ENCODE data around the gene BAIAP2.
A peak's percentile ranks its signal among the peaks of the same experiment; 100 is the strongest.
"Not testable (repeated sequence)": the region's sequence is repeated elsewhere in the genome, so short reads cannot be mapped to it uniquely, and the experiment has no call there.

The BAIAP2 gene

GRCh38 chr17:81021531-81022343 is 13.2 kb upstream of the BAIAP2 start:
- Histone ChIP-seq H3K27me3 (peaks cover 22% of the 10 kb centered on the region), H3K9me3 (peaks cover 2% of the 10 kb centered on the region; the same call in 1 of the 2 replicates), H4K20me1 (peaks cover 10% of the 10 kb centered on the region; the same call in 1 of the 2 replicates), H3K4me2 (no peak overlapping the region), H3K4me1 (peaks cover 41% of the 10 kb centered on the region), H3K4me3 (no peak overlapping the region), H3K27ac (no peak overlapping the region), H3K36me3 (no peaks in the 10 kb centered on the region), H3K9ac (no peak overlapping the region)
- TF ChIP-seq Cebpa-rat (IDR thresholded peaks at IDR 0.05): no peak

- peaks cover 38% of the 10 kb centered on the region for H3K4me1 ChIP-seq
- no peaks in the 10 kb centered on the region; the same call in 1 of the 2 replicates for H3K9me3 ChIP-seq
- TF ChIP-seq Cebpa-rat (IDR thresholded peaks at IDR 0.05): no peak
- H3K36me3 ChIP-seq: no peaks in the 10 kb centered on the region
- no peak overlapping the region for H3K9ac ChIP-seq
- peaks cover 28% of the 10 kb centered on the region for H3K27me3 ChIP-seq
- H3K4me3 ChIP-seq: no peak overlapping the region
- H4K20me1 ChIP-seq: peaks cover 10% of the 10 kb centered on the region; the same call in 1 of the 2 replicates
- no peak overlapping the region for H3K4me2 ChIP-seq
- no peak overlapping the region for H3K27ac ChIP-seq
Observed at GRCh38 chr17:81022344-81022676, 12.6 kb upstream of the BAIAP2 start.

GRCh38 chr17:81025065-81025740 is 9.7 kb upstream of the BAIAP2 start:
- Histone ChIP-seq H3K9ac (no peak overlapping the region), H3K27ac (no peak overlapping the region), H3K27me3 (peaks cover 56% of the 10 kb centered on the region), H3K4me1 (0 out of 2 replicates have a peak, but pooled peaks cover 11% of the 10 kb centered on the region), H3K36me3 (no peaks in the 10 kb centered on the region), H3K4me3 (no peak overlapping the region), H4K20me1 (peaks cover 18% of the 10 kb centered on the region; the same call in 1 of the 2 replicates), H3K9me3 (no peaks in the 10 kb centered on the region), H3K4me2 (no peak overlapping the region)
- no peak for TF ChIP-seq Cebpa-rat (IDR thresholded peaks at IDR 0.05)

- Histone ChIP-seq H3K9me3 (no peaks in the 10 kb centered on the region), H3K36me3 (no peaks in the 10 kb centered on the region), H4K20me1 (peaks cover 23% of the 10 kb centered on the region; the same call in 1 of the 2 replicates), H3K4me2 (no peak overlapping the region), H3K4me1 (peaks cover 15% of the 10 kb centered on the region), H3K27me3 (peaks cover 61% of the 10 kb centered on the region), H3K27ac (no peak overlapping the region), H3K4me3 (no peak overlapping the region), H3K9ac (no peak overlapping the region)
- TF ChIP-seq Cebpa-rat (IDR thresholded peaks at IDR 0.05): no peak
Observed at GRCh38 chr17:81025741-81026129, 9.2 kb upstream of the BAIAP2 start.

GRCh38 chr17:81026266-81027036 is 8.5 kb upstream of the BAIAP2 start:
- no peaks in the 10 kb centered on the region for H3K9me3 ChIP-seq
- no peak overlapping the region for H3K4me2 ChIP-seq
- no peak overlapping the region for H3K4me3 ChIP-seq
- H3K4me1 ChIP-seq: peaks cover 22% of the 10 kb centered on the region
- H3K27ac ChIP-seq: no peak overlapping the region
- peaks cover 30% of the 10 kb centered on the region; the same call in 1 of the 2 replicates for H4K20me1 ChIP-seq
- peaks cover 69% of the 10 kb centered on the region for H3K27me3 ChIP-seq
- no peaks in the 10 kb centered on the region for H3K36me3 ChIP-seq
- TF ChIP-seq Cebpa-rat (IDR thresholded peaks at IDR 0.05): no peak
- no peak overlapping the region for H3K9ac ChIP-seq

- no peak overlapping the region for H3K9ac ChIP-seq
- H3K27ac ChIP-seq: no peak overlapping the region
- peaks cover 34% of the 10 kb centered on the region; the same call in 1 of the 2 replicates for H4K20me1 ChIP-seq
- H3K36me3 ChIP-seq: no peaks in the 10 kb centered on the region
- H3K4me2 ChIP-seq: no peak overlapping the region
- TF ChIP-seq Cebpa-rat (IDR thresholded peaks at IDR 0.05): no peak
- H3K4me1 ChIP-seq: peaks cover 26% of the 10 kb centered on the region
- H3K27me3 ChIP-seq: peaks cover 74% of the 10 kb centered on the region
- no peak overlapping the region for H3K4me3 ChIP-seq
- H3K9me3 ChIP-seq: no peaks in the 10 kb centered on the region
Observed at GRCh38 chr17:81027038-81027437, 7.9 kb upstream of the BAIAP2 start.

- no peak overlapping the region for H3K9ac ChIP-seq
- H3K4me3 ChIP-seq: no peak overlapping the region
- peaks cover 27% of the 10 kb centered on the region for H3K4me1 ChIP-seq
- H3K27me3 ChIP-seq: peaks cover 83% of the 10 kb centered on the region
- H3K4me2 ChIP-seq: no peak overlapping the region
- H4K20me1 ChIP-seq: peaks cover 42% of the 10 kb centered on the region
- TF ChIP-seq Cebpa-rat (IDR thresholded peaks at IDR 0.05): no peak
- H3K9me3 ChIP-seq: no peaks in the 10 kb centered on the region
- no peaks in the 10 kb centered on the region for H3K36me3 ChIP-seq
- no peak overlapping the region for H3K27ac ChIP-seq
Observed at GRCh38 chr17:81027591-81028505, 7.1 kb upstream of the BAIAP2 start.

- Histone ChIP-seq H3K36me3 (no peaks in the 10 kb centered on the region), H3K9ac (no peak overlapping the region), H3K27me3 (peaks cover 89% of the 10 kb centered on the region), H3K4me2 (no peak overlapping the region), H3K4me1 (peaks cover 28% of the 10 kb centered on the region), H3K9me3 (no peaks in the 10 kb centered on the region), H3K27ac (no peak overlapping the region), H3K4me3 (no peak overlapping the region), H4K20me1 (peaks cover 45% of the 10 kb centered on the region)
- no peak for TF ChIP-seq Cebpa-rat (IDR thresholded peaks at IDR 0.05)
Observed at GRCh38 chr17:81028506-81028858, 6.5 kb upstream of the BAIAP2 start.

- Histone ChIP-seq H3K4me3 (no peak overlapping the region), H3K27me3 (peaks cover 97% of the 10 kb centered on the region), H3K9me3 (no peaks in the 10 kb centered on the region), H3K27ac (no peak overlapping the region), H3K4me2 (no peak overlapping the region), H3K9ac (no peak overlapping the region), H3K4me1 (peaks cover 32% of the 10 kb centered on the region), H3K36me3 (no peaks in the 10 kb centered on the region), H4K20me1 (peaks cover 54% of the 10 kb centered on the region)
- TF ChIP-seq Cebpa-rat (IDR thresholded peaks at IDR 0.05): no peak
Observed at GRCh38 chr17:81029859-81030258, 5.1 kb upstream of the BAIAP2 start.

GRCh38 chr17:81030312-81030711 is 4.6 kb upstream of the BAIAP2 start:
- not testable (repeated sequence) for H3K9me3 ChIP-seq, H3K4me3 ChIP-seq, H3K27ac ChIP-seq, H3K36me3 ChIP-seq, H3K9ac ChIP-seq
- H4K20me1 ChIP-seq: peaks cover 57% of the 10 kb centered on the region
- H3K4me1 ChIP-seq: peaks cover 34% of the 10 kb centered on the region
- H3K4me2 ChIP-seq: peak overlapping the region; percentile 66; the same call in 1 of the 2 replicates
- H3K27me3 ChIP-seq: peaks cover 96% of the 10 kb centered on the region
